GM18517 (cell line): Measurements from ENCODE around the gene MRPL21.
"Not testable (repeated sequence)": the region's sequence is repeated elsewhere in the genome, so short reads cannot be mapped to it uniquely, and the experiment has no call there.

ENCODE experiments used
- ATAC-seq: cut with Tn5 transposase; IDR thresholded peaks from one replicate; pipeline ENCODE4 v1.9.1; 2021; ENCODE audit warnings: mild to moderate bottlenecking, moderate library complexity; ENCODE audit not compliant: unreplicated experiment

MRPL21 gene

GRCh38 chr11:68913188-68913587 lies 9.6 kb upstream of the MRPL21 start:
- ATAC-seq, result no peak

- ATAC-seq, result no peak
Measured at GRCh38 chr11:68912254-68912653, 8.6 kb upstream of the MRPL21 start.

GRCh38 chr11:68911731-68912130 lies 8.1 kb upstream of the MRPL21 start:
- no peak for ATAC-seq

GRCh38 chr11:68910965-68911364 lies 7.3 kb upstream of the MRPL21 start:
- ATAC-seq, result no peak

GRCh38 chr11:68908273-68908672 lies 4.6 kb upstream of the MRPL21 start:
- ATAC-seq, result no peak

GRCh38 chr11:68905421-68906360 lies 2.1 kb upstream of the MRPL21 start:
- no peak for ATAC-seq

GRCh38 chr11:68904248-68904847 lies 716 bp upstream of the MRPL21 start:
- no peak for ATAC-seq

- ATAC-seq, result no peak
Measured at GRCh38 chr11:68900835-68901381, 2.7 kb downstream of the MRPL21 start.

- no peak for ATAC-seq
Measured at GRCh38 chr11:68897441-68897840, 6.2 kb downstream of the MRPL21 start.

- ATAC-seq, result no peak
Measured at GRCh38 chr11:68896171-68896959, 7.3 kb downstream of the MRPL21 start.

GRCh38 chr11:68893282-68893681 lies 10.3 kb downstream of the MRPL21 start:
- ATAC-seq, result no peak

GRCh38 chr11:68892576-68892975 lies 11.1 kb downstream of the MRPL21 start:
- ATAC-seq, result no peak

- no peak for ATAC-seq
Measured at GRCh38 chr11:68891351-68891948, 12.2 kb downstream of the MRPL21 start.

- ATAC-seq, result no peak
Measured at GRCh38 chr11:68890490-68891231, 13.0 kb downstream of the MRPL21 start.

GRCh38 chr11:68889948-68890446 lies 13.6 kb downstream of the MRPL21 start:
- no peak for ATAC-seq

- ATAC-seq, result not testable (repeated sequence)
Measured at GRCh38 chr11:68884827-68885226, 18.8 kb downstream of the MRPL21 start.

- ATAC-seq, result no peak
Measured at GRCh38 chr11:68882391-68882790, 21.2 kb downstream of the MRPL21 start.

- ATAC-seq, result no peak
Measured at GRCh38 chr11:68881320-68881719, 22.3 kb downstream of the MRPL21 start.

- no peak for ATAC-seq
Measured at GRCh38 chr11:68880851-68881250, 22.8 kb downstream of the MRPL21 start.

GRCh38 chr11:68878022-68878421 lies 25.6 kb downstream of the MRPL21 start:
- no peak for ATAC-seq
